B cell (primary cell): Measurements from ENCODE around the gene HLA-C. TPM values are rescaled to one million over a fixed set of nuclear protein-coding genes. Genes with fewer than 3 reads are reported as not detected.
A peak's percentile ranks its signal among the peaks of the same experiment; 100 is the strongest.

Source experiments
- ATAC-seq: fragments of 200-7000 bp; cut with Tn5 transposase; one replicate; pipeline ENCODE4 v1.10.0; 2021; ENCODE audit warnings: low read depth, mild to moderate bottlenecking, moderate number of reproducible peaks, moderate library complexity
- CTCF ChIA-PET: fragments of 350-600 bp; sonication (Branson Sonifier 250); formaldehyde crosslinking; loops from one replicate; lab custom pipeline; 2021; ENCODE audit warnings: antibody characterized with exemption, inconsistent platforms; lab: Charles Lee
- POLR2A ChIA-PET: fragments of 350-600 bp; sonication (Branson Sonifier 250); formaldehyde crosslinking; loops from one replicate; lab custom pipeline; 2021; ENCODE audit warnings: antibody characterized with exemption; lab: Charles Lee
- DNase-seq: peaks from one replicate; pipeline ENCODE4 v3.0.0; 2013
- H2AFZ ChIP-seq: 2 replicates; pipeline ENCODE4 v1.6.1; 2012; ENCODE audit warnings: mild to moderate bottlenecking, low read depth, low read length; ENCODE audit not compliant: insufficient read depth, poor library complexity, severe bottlenecking
- H3K27ac ChIP-seq, 2 donors: 1 replicate in 1 of 2; 2 replicates in 1 of 2; pipeline ENCODE4 v1.5.1; 2012 to 2013; ENCODE audit warnings: low read length in 2 of 2, mild to moderate bottlenecking in 2 of 2, moderate library complexity in 1 of 2
- H3K27me3 ChIP-seq, 4 experiments: fragments of 200-600 bp in 1 of 4; sonication (generic) in 1 of 4; replicated peaks in 1 of 4; 1 replicate in 2 of 4; 2 replicates in 2 of 4; pipeline versions ENCODE4 v1.6.1 to v1.7.0; 2013 to 2016; ENCODE audit warnings: low read length in 3 of 4, mild to moderate bottlenecking in 2 of 4, mixed read lengths in 1 of 4, moderate library complexity in 1 of 4; ENCODE audit not compliant: insufficient read depth in 4 of 4, control insufficient read depth in 3 of 4; ENCODE audit errors: control extremely low read depth in 1 of 4
- H3K36me3 ChIP-seq, 2 experiments: replicated peaks in 1 of 2; 1 replicate in 1 of 2; 2 replicates in 1 of 2; pipeline versions ENCODE4 v1.6.1 to v1.7.1; 2013; ENCODE audit warnings: low read length in 1 of 2; ENCODE audit not compliant: insufficient read depth in 2 of 2, control insufficient read depth in 1 of 2; ENCODE audit errors: control extremely low read depth in 1 of 2, extremely low read depth in 1 of 2
- H3K4me1 ChIP-seq, 2 donors: fragments of 200-600 bp in 1 of 2; sonication (generic) in 1 of 2; 1 replicate in 1 of 2; 2 replicates in 1 of 2; pipeline versions ENCODE4 v1.5.1 to v1.6.1; 2013 to 2017; ENCODE audit warnings: low read length in 2 of 2; ENCODE audit not compliant: control insufficient read depth in 2 of 2, insufficient read depth in 2 of 2
- H3K4me2 ChIP-seq: replicated peaks from 2 replicates; pipeline ENCODE3; 2012; ENCODE audit warnings: mild to moderate bottlenecking, low read depth, low read length; ENCODE audit not compliant: poor library complexity, severe bottlenecking
- H3K4me3 ChIP-seq, 5 experiments: fragments of 200-600 bp in 1 of 5; sonication (generic) in 1 of 5; 1 replicate in 3 of 5; 2 replicates in 2 of 5; pipeline versions ENCODE4 v1.5.1 to v1.7.0; 2011 to 2016; ENCODE audit warnings: low read length in 4 of 5, mild to moderate bottlenecking in 4 of 5, low read depth in 2 of 5, control low read depth in 1 of 5, moderate library complexity in 1 of 5; ENCODE audit not compliant: insufficient read depth in 1 of 5; ENCODE audit errors: control extremely low read depth in 1 of 5, extremely low read depth in 1 of 5
- H3K79me2 ChIP-seq: fragments of 200-600 bp; sonication (generic); one replicate; pipeline ENCODE4 v1.6.0; 2016; ENCODE audit warnings: low read length; ENCODE audit not compliant: control insufficient read depth, insufficient read depth
- H3K9ac ChIP-seq: fragments of 200-600 bp; sonication (generic); 2 replicates; pipeline ENCODE4 v1.6.1; 2017; ENCODE audit warnings: mild to moderate bottlenecking, low read length, moderate library complexity
- H3K9me3 ChIP-seq, 3 donors: one replicate each; pipeline versions ENCODE4 v1.6.1 to v1.7.1; 2013; ENCODE audit warnings: low read length in 2 of 3; ENCODE audit not compliant: control insufficient read depth in 2 of 3, insufficient read depth in 1 of 3; ENCODE audit errors: control extremely low read depth in 1 of 3
- H4K20me1 ChIP-seq: 2 replicates; pipeline ENCODE4 v1.6.0; 2012; ENCODE audit warnings: mild to moderate bottlenecking, low read length; ENCODE audit not compliant: insufficient read depth, control insufficient read depth, poor library complexity, severe bottlenecking
- H3K27ac Mint-ChIP-seq: one replicate; pipeline ENCODE4 v1.8.0; 2021; ENCODE audit warnings: mixed read lengths
- H3K27me3 Mint-ChIP-seq: one replicate; pipeline ENCODE4 v1.8.0; 2021; ENCODE audit warnings: mixed read lengths
- H3K4me1 Mint-ChIP-seq: one replicate; pipeline ENCODE4 v1.8.0; 2021; ENCODE audit warnings: mixed read lengths
- H3K4me3 Mint-ChIP-seq: one replicate; pipeline ENCODE4 v1.8.0; 2021; ENCODE audit warnings: mixed read lengths
- H3K9me3 Mint-ChIP-seq: one replicate; pipeline ENCODE4 v1.8.0; 2022; ENCODE audit warnings: mixed read lengths; ENCODE audit not compliant: insufficient read depth
- CTCF ChIP-seq: fragments of 200-600 bp; IDR thresholded peaks from one replicate; pipeline ENCODE4 v1.8.0; 2022; ENCODE audit warnings: antibody characterized with exemption, mild to moderate bottlenecking
- EZH2 ChIP-seq: IDR thresholded peaks from 2 replicates; pipeline ENCODE4 v1.6.1; 2012; ENCODE audit warnings: borderline replicate concordance, low read depth, mild to moderate bottlenecking, moderate library complexity, low read length; ENCODE audit not compliant: insufficient read depth, poor library complexity, severe bottlenecking
- WGBS: methylation state at CpG from one replicate; pipeline ENCODE4 v1.1.5; 2013; ENCODE audit warnings: missing lambda C conversion rate; ENCODE audit not compliant: insufficient coverage; 5-methylcytosine and 5-hydroxymethylcytosine counted together
- intact Hi-C: fragments of 100-400 bp; cut with micrococcal nuclease; formaldehyde crosslinking; loops from one replicate; pipeline ENCODE4 v1.10.0; 2022
- polyA plus RNA-seq: library from polyadenylated mRNA; depleted of rRNA; stranded (reverse); fragments of >200 nt; gene quantifications from 2 replicates; pipeline ENCODE4 v1.2.3, GENCODE V29; 2012
- total RNA-seq, 2 donors: library from RNA; stranded (reverse); fragments of 120-200 nt in 1 of 2; gene quantifications; 1 replicate in 1 of 2; 2 replicates in 1 of 2; pipeline versions ENCODE4 v1.2.3 to v1.2.4, GENCODE V29; 2013 to 2022

HLA-C gene
- total and polyA plus RNA-seq, 2 donors (not counting 1 experiment from before 2014, with no cell fraction given) = 998 to 1,983 TPM

- ChIA-PET POLR2A (interaction anchor here (0.6 to 3.6 kb wide), 3 partner anchors 51 to 88 kb away, joined by 3 to 38 read pairs (median 3); no protein-coding TSS in a partner anchor), CTCF (no interaction called here)
- ATAC-seq (no peak), DNase-seq (peak; percentile 42)
- WGBS = 72% methylated on average over 3 of the region's 7 CpGs
- Mint-ChIP-seq H3K4me3 (peak overlapping the region; percentile 36), H3K9me3 (peaks cover 3% of the 10 kb centered on the region), H3K4me1 (peaks cover 52% of the 10 kb centered on the region), H3K27me3 (no peaks in the 10 kb centered on the region), H3K27ac (peak overlapping the region; percentile 39)
- intact Hi-C loops = no loop called here
- peaks cover 23 to 38% of the 10 kb centered on the region in 2 donors for H3K4me1 ChIP-seq
- H4K20me1 ChIP-seq = peaks cover 36% of the 10 kb centered on the region
- H3K4me3 ChIP-seq = no peak overlapping the region
- peaks cover 0 to 3% (median 2%) of the 10 kb centered on the region in 3 donors for H3K9me3 ChIP-seq
- no peak for TF ChIP-seq EZH2
- TF ChIP-seq CTCF = no peak
- H3K4me2 ChIP-seq = no peak overlapping the region
- no peak overlapping the region for H2AFZ ChIP-seq
- no peak overlapping the region for H3K9ac ChIP-seq
- no peaks in the 10 kb centered on the region for H3K27me3 ChIP-seq
- peaks cover 4 to 26% of the 10 kb centered on the region in 2 experiments for H3K36me3 ChIP-seq
- H3K79me2 ChIP-seq = peaks cover 27% of the 10 kb centered on the region
- no peak overlapping the region for H3K27ac ChIP-seq
Measured at GRCh38 chr6:31267651-31268368, 4.1 kb downstream of the HLA-C start.
